Activated T-helper 2 cell treated with anti-CD3 and anti-CD28 coated beads, Interferon-gamma antibody, Interleukin-2, Interleukin-4, amounts not matched to agents 10 μg/mL and 5 μg/mL and 100 μg/mL, durations not matched to agents 14 hours and 24 hours and 36 hours (primary cell): ENCODE data around the gene CHRND. TPM values are rescaled to one million over a fixed set of nuclear protein-coding genes. Genes with fewer than 3 reads are reported as not detected.
A peak's percentile ranks its signal among the peaks of the same experiment; 100 is the strongest.

Experiments used
- DNase-seq: peaks from one replicate; pipeline ENCODE4 v3.0.0; 2021; ENCODE audit warnings: low spot score
- H3K27ac Mint-ChIP-seq: one replicate; pipeline ENCODE4 v1.8.0; 2021; ENCODE audit warnings: mixed read lengths
- H3K27me3 Mint-ChIP-seq: one replicate; pipeline ENCODE4 v1.8.0; 2021; ENCODE audit warnings: low read depth, mixed read lengths
- H3K36me3 Mint-ChIP-seq: one replicate; pipeline ENCODE4 v1.8.0; 2021; ENCODE audit warnings: low read depth, mixed read lengths
- H3K4me1 Mint-ChIP-seq: one replicate; pipeline ENCODE4 v1.8.0; 2021; ENCODE audit warnings: low read depth, mixed read lengths
- H3K4me3 Mint-ChIP-seq: one replicate; pipeline ENCODE4 v1.8.0; 2021; ENCODE audit warnings: low read depth, mild to moderate bottlenecking, moderate library complexity, mixed read lengths
- H3K9me3 Mint-ChIP-seq: one replicate; pipeline ENCODE4 v1.8.0; 2021; ENCODE audit warnings: mixed read lengths
- intact Hi-C: fragments of 100-400 bp; cut with micrococcal nuclease; formaldehyde crosslinking; loops from one replicate; pipeline ENCODE4 v1.15.1; 2023
- total RNA-seq: library from RNA; stranded (reverse); gene quantifications from 2 replicates; pipeline ENCODE4 v1.2.3, GENCODE V29; 2022

Gene CHRND
- total RNA-seq, 1 donor from 2014 or later: not detected

GRCh38 chr2:232491139-232491780 is 34.7 kb upstream of the CHRND start:
- Mint-ChIP-seq H3K36me3 (no peaks in the 10 kb centered on the region), H3K27ac (no peak overlapping the region), H3K9me3 (no peaks in the 10 kb centered on the region), H3K4me1 (no peaks in the 10 kb centered on the region), H3K4me3 (no peak overlapping the region), H3K27me3 (peaks cover 21% of the 10 kb centered on the region)
- intact Hi-C loops: no loop called here
- DNase-seq: no peak

GRCh38 chr2:232492236-232492848 is 33.6 kb upstream of the CHRND start:
- intact Hi-C loops: no loop called here

GRCh38 chr2:232492963-232493700 is 32.8 kb upstream of the CHRND start:
- Mint-ChIP-seq H3K9me3 (no peaks in the 10 kb centered on the region), H3K27me3 (peaks cover 19% of the 10 kb centered on the region), H3K4me3 (no peak overlapping the region), H3K4me1 (no peaks in the 10 kb centered on the region), H3K36me3 (no peaks in the 10 kb centered on the region), H3K27ac (no peak overlapping the region)
- intact Hi-C loops: no loop called here
- no peak for DNase-seq

More at GRCh38 chr2:232492236-232492848, 33.6 kb upstream of the CHRND start:
- Mint-ChIP-seq H3K9me3 (no peaks in the 10 kb centered on the region), H3K36me3 (no peaks in the 10 kb centered on the region), H3K4me3 (no peak overlapping the region), H3K4me1 (no peaks in the 10 kb centered on the region), H3K27ac (no peak overlapping the region), H3K27me3 (peaks cover 21% of the 10 kb centered on the region)
- DNase-seq: no peak

GRCh38 chr2:232493701-232494474 is 32.1 kb upstream of the CHRND start:
- Mint-ChIP-seq H3K9me3 (no peaks in the 10 kb centered on the region), H3K27ac (no peak overlapping the region), H3K4me3 (no peak overlapping the region), H3K27me3 (peaks cover 12% of the 10 kb centered on the region), H3K4me1 (no peaks in the 10 kb centered on the region), H3K36me3 (no peaks in the 10 kb centered on the region)
- no peak for DNase-seq
- intact Hi-C loops: no loop called here

GRCh38 chr2:232494542-232494941 is 31.4 kb upstream of the CHRND start:
- Mint-ChIP-seq H3K36me3 (no peaks in the 10 kb centered on the region), H3K27ac (no peak overlapping the region), H3K4me1 (no peaks in the 10 kb centered on the region), H3K4me3 (no peak overlapping the region), H3K27me3 (peaks cover 7% of the 10 kb centered on the region), H3K9me3 (no peaks in the 10 kb centered on the region)
- intact Hi-C loops: no loop called here
- no peak for DNase-seq

GRCh38 chr2:232495292-232495691 is 30.7 kb upstream of the CHRND start:
- H3K36me3 Mint-ChIP-seq: no peaks in the 10 kb centered on the region
- no peaks in the 10 kb centered on the region for H3K9me3 Mint-ChIP-seq
- H3K4me3 Mint-ChIP-seq: no peak overlapping the region
- no peak overlapping the region for H3K27ac Mint-ChIP-seq
- intact Hi-C loops: no loop called here
- peaks cover 5% of the 10 kb centered on the region for H3K27me3 Mint-ChIP-seq
- H3K4me1 Mint-ChIP-seq: no peaks in the 10 kb centered on the region
- DNase-seq: no peak

- Mint-ChIP-seq H3K9me3 (no peaks in the 10 kb centered on the region), H3K27ac (no peak overlapping the region), H3K36me3 (no peaks in the 10 kb centered on the region), H3K27me3 (peaks cover 5% of the 10 kb centered on the region), H3K4me3 (no peak overlapping the region), H3K4me1 (no peaks in the 10 kb centered on the region)
- no peak for DNase-seq
- intact Hi-C loops: no loop called here
Observed at GRCh38 chr2:232496501-232497270, 29.3 kb upstream of the CHRND start.

- intact Hi-C loops: no loop called here
- peaks cover 1% of the 10 kb centered on the region for H3K4me1 Mint-ChIP-seq
- H3K9me3 Mint-ChIP-seq: no peaks in the 10 kb centered on the region
- peaks cover 5% of the 10 kb centered on the region for H3K27me3 Mint-ChIP-seq
- no peaks in the 10 kb centered on the region for H3K36me3 Mint-ChIP-seq
- H3K27ac Mint-ChIP-seq: no peak overlapping the region
- no peak overlapping the region for H3K4me3 Mint-ChIP-seq
- DNase-seq: no peak
Observed at GRCh38 chr2:232497348-232497747, 28.6 kb upstream of the CHRND start.

GRCh38 chr2:232498452-232498851 is 27.5 kb upstream of the CHRND start:
- no peak for DNase-seq
- H3K4me1 Mint-ChIP-seq: peaks cover 4% of the 10 kb centered on the region
- no peak overlapping the region for H3K4me3 Mint-ChIP-seq
- H3K36me3 Mint-ChIP-seq: no peaks in the 10 kb centered on the region
- H3K9me3 Mint-ChIP-seq: no peaks in the 10 kb centered on the region
- no peak overlapping the region for H3K27ac Mint-ChIP-seq
- intact Hi-C loops: no loop called here
- H3K27me3 Mint-ChIP-seq: peaks cover 8% of the 10 kb centered on the region

- no peak overlapping the region for H3K27ac Mint-ChIP-seq
- H3K36me3 Mint-ChIP-seq: no peaks in the 10 kb centered on the region
- no peak overlapping the region for H3K4me3 Mint-ChIP-seq
- intact Hi-C loops: no loop called here
- H3K9me3 Mint-ChIP-seq: no peaks in the 10 kb centered on the region
- DNase-seq: no peak
- peaks cover 13% of the 10 kb centered on the region for H3K4me1 Mint-ChIP-seq
- peaks cover 30% of the 10 kb centered on the region for H3K27me3 Mint-ChIP-seq
Observed at GRCh38 chr2:232501331-232501771, 24.6 kb upstream of the CHRND start.

GRCh38 chr2:232501794-232502390 is 24.1 kb upstream of the CHRND start:
- H3K9me3 Mint-ChIP-seq: no peaks in the 10 kb centered on the region
- peaks cover 30% of the 10 kb centered on the region for H3K27me3 Mint-ChIP-seq
- intact Hi-C loops: no loop called here
- peaks cover 13% of the 10 kb centered on the region for H3K4me1 Mint-ChIP-seq
- no peaks in the 10 kb centered on the region for H3K36me3 Mint-ChIP-seq
- no peak overlapping the region for H3K4me3 Mint-ChIP-seq
- no peak overlapping the region for H3K27ac Mint-ChIP-seq
- no peak for DNase-seq

GRCh38 chr2:232502511-232502910 is 23.4 kb upstream of the CHRND start:
- Mint-ChIP-seq H3K27ac (peak overlapping the region; percentile 72), H3K4me3 (peak overlapping the region; percentile 57), H3K36me3 (no peaks in the 10 kb centered on the region), H3K27me3 (peaks cover 30% of the 10 kb centered on the region), H3K9me3 (no peaks in the 10 kb centered on the region), H3K4me1 (peaks cover 13% of the 10 kb centered on the region)
- DNase-seq: no peak
- intact Hi-C loops: no loop called here
